Natural killer cell treated with Interleukin-12 subunit alpha and Interleukin-12 subunit beta and Interleukin-15 and Interleukin-18, amount 100 ng/mL, for 72 hours (primary cell): Measurements from ENCODE around the gene MEGF11. TPM values are rescaled to one million over a fixed set of nuclear protein-coding genes. Genes with fewer than 3 reads are reported as not detected.

Experiments used
- ATAC-seq, 2 donors: fragments of 150-1000 bp; cut with Tn5 transposase in 1 of 2; sonication (Bioruptor Pico), chemical (Tn5 transposase) in 1 of 2; 2 replicates each; pipeline ENCODE4 v1.10.0; 2021
- DNase-seq: peaks from one replicate; pipeline ENCODE4 v3.0.0; 2022; ENCODE audit warnings: low spot score
- H3K27ac Mint-ChIP-seq, 2 donors: 1 replicate in 1 of 2; 2 replicates in 1 of 2; pipeline ENCODE4 v1.8.0; 2022; ENCODE audit warnings: mixed read lengths in 2 of 2, mild to moderate bottlenecking in 1 of 2, moderate library complexity in 1 of 2
- H3K27me3 Mint-ChIP-seq, 2 donors: 1 replicate in 1 of 2; 2 replicates in 1 of 2; pipeline ENCODE4 v1.8.0; 2022; ENCODE audit warnings: mixed read lengths in 2 of 2
- H3K36me3 Mint-ChIP-seq: one replicate; pipeline ENCODE4 v1.8.0; 2022; ENCODE audit warnings: mixed read lengths
- H3K4me1 Mint-ChIP-seq, 2 donors: 1 replicate in 1 of 2; 2 replicates in 1 of 2; pipeline ENCODE4 v1.8.0; 2022; ENCODE audit warnings: low read depth in 2 of 2, mixed read lengths in 2 of 2, mild to moderate bottlenecking in 1 of 2
- H3K4me3 Mint-ChIP-seq: one replicate; pipeline ENCODE4 v1.8.0; 2022; ENCODE audit warnings: mixed read lengths
- H3K9me3 Mint-ChIP-seq: 2 replicates; pipeline ENCODE4 v1.8.0; 2022; ENCODE audit warnings: mixed read lengths
- total RNA-seq, 2 donors: library from RNA; stranded (reverse); gene quantifications; one replicate each; pipeline ENCODE4 v1.2.3, GENCODE V29; 2022

MEGF11 gene
- total RNA-seq, 2 donors from 2014 or later, result not detected

DNA sequence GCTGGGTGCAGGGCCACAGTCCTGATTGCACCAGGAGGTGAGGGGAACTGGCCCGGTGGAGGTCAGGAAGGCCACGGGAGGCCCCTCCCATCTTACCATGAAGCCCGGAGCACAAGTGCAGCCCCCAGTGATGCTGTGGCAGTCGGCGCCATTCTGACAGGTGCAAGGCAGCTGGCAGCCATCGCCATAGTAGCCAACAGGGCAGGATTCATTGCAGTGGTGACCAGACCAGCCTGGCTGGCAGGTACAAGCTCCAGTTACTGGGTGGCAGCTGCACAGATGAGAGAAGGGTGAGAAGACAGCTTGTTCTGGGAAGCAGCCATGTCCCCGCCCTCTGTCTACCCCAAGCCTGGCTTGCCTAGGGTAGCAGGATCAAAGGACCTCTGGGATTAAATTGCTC is 296.1 kb downstream of the MEGF11 start:
- H3K36me3 Mint-ChIP-seq, result no peaks in the 10 kb centered on the region
- no peak overlapping the region for H3K4me3 Mint-ChIP-seq
- H3K4me1 Mint-ChIP-seq, result no peaks in the 10 kb centered on the region
- H3K9me3 Mint-ChIP-seq, result no peaks in the 10 kb centered on the region
- DNase-seq (no peak), ATAC-seq (peak in 1 of 2 donors; percentile 29)
- H3K27me3 Mint-ChIP-seq, result peaks cover 21 to 37% of the 10 kb centered on the region in 2 donors
- no peak overlapping the region for H3K27ac Mint-ChIP-seq

DNA sequence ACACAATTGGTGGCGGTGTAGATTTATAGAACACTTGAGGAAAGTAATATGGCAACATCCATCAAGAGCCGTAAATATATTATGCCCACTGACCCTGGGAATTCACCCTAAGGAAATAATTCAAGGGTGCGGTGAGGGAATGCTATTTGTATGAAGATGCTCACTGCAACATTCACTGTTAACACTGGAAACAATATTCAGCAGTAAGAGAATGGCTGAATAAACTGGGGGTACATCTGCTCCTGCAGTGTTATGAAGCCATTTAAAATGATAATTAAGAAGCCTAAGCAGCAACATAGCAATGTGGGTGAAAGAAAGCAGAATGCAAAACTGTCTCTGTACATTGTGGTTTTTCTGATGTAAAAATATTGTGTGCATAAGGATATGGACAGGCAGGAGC is 296.7 kb downstream of the MEGF11 start:
- Mint-ChIP-seq H3K36me3 (no peaks in the 10 kb centered on the region), H3K4me1 (no peaks in the 10 kb centered on the region), H3K4me3 (no peak overlapping the region), H3K27ac (no peak overlapping the region), H3K27me3 (peaks cover 19 to 32% of the 10 kb centered on the region in 2 donors), H3K9me3 (no peaks in the 10 kb centered on the region)
- DNase-seq (no peak), ATAC-seq (no peak)

DNA sequence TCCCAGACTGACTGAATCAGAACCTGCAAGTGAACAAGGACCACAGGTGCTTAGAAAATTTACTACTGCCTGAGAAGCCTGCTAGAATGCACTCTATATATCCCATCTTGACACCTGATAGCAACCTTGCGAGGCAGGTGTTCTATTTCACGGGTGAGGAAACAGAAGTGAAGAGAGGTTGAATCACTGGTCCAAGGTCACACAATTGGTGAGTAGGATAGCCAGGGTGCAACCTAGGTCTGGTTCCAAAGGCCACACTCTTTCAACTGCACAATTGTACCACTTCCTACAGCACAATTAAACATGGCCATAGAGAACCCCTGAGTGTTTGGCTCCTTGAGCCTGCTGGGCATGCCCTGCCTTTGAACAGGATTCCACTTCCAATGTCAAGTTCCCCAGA is 297.2 kb downstream of the MEGF11 start:
- Mint-ChIP-seq H3K27ac (no peak overlapping the region), H3K27me3 (peaks cover 16 to 27% of the 10 kb centered on the region in 2 donors), H3K36me3 (no peaks in the 10 kb centered on the region), H3K9me3 (no peaks in the 10 kb centered on the region), H3K4me3 (no peak overlapping the region), H3K4me1 (no peaks in the 10 kb centered on the region)
- ATAC-seq, result no peak
- DNase-seq, result no peak

DNA sequence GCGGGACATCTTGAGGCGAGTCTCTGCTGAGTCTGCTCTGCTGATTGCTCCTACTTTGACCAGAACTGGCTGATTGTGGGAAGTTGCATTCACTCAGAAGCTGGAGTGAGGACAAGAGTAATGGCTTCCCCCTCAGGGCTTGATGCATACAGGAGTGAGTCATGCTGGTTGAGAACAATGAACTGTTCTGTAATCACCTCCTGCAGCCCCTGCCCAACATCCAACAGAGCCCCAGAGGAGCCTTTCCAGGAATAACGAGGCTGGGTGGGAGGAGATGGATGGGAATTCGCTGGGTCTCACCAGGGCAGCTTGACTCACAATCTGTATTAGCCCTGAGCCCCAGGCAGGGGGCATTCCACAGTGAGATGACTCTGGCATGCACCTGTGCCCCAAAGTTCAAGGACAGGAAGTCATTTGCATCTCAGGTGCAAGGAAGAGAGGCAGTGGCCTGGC is 299.2 kb downstream of the MEGF11 start:
- Mint-ChIP-seq H3K27ac (no peak overlapping the region), H3K27me3 (peaks cover 8 to 18% of the 10 kb centered on the region in 2 donors), H3K36me3 (no peaks in the 10 kb centered on the region), H3K4me1 (peaks cover 4 to 7% of the 10 kb centered on the region in 2 donors), H3K4me3 (no peak overlapping the region), H3K9me3 (no peaks in the 10 kb centered on the region)
- ATAC-seq (no peak), DNase-seq (no peak)

DNA sequence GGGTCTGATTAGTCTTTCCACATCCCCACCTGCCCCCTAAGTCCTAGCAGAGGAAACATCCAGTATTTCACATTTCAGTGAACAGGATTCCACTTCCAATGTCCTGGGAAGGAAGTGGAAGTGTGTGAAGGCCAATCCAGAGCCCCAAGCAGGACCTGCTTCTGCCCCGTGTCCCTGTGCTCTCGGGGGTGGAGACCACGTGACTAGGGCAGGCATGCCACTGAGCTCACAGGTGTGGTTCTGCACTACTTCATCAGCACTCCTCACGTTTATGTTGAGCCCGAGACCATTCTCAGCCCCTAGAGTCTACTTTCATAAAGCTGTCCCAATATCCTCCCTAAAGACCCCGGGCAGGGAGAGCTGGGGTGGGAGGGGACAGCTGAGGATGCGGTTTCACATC is 299.9 kb downstream of the MEGF11 start:
- Mint-ChIP-seq H3K27ac (no peak overlapping the region), H3K36me3 (no peaks in the 10 kb centered on the region), H3K9me3 (no peaks in the 10 kb centered on the region), H3K4me3 (no peak overlapping the region), H3K27me3 (peaks cover 5 to 12% of the 10 kb centered on the region in 2 donors), H3K4me1 (peaks cover 4 to 7% of the 10 kb centered on the region in 2 donors)
- ATAC-seq (no peak), DNase-seq (no peak)

DNA sequence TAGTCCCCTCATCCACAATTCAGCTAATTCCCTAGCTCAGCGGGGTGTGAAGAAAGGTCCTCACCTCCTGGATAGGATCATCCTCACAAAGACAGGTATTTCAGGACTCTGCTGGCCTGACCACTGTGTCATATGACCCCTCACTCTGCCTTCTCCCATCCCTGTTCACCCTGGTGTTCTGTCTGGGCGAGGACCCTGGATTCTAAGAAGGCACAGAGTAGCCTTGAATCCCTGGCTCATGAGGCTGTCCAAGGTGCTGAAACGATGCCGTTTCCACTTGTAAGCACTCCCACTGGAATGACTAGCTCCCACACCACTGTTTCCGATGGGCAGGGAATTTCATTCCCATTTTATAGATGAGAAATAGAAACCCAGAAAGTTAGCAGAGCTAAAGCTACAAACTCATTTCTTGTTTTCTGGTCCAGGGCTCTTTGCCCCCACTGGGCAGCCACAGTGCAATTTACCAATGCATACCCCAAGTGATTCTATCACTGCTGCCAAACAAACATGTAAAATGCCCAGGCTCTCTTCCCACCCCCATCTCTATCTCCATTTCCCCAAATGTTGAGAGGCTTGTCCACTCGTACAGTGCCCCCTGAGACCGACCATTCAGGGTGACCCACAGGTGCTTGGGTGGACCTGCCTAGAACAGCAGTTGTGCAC is 301.0 kb downstream of the MEGF11 start:
- ATAC-seq (no peak), DNase-seq (no peak)
- Mint-ChIP-seq H3K9me3 (no peaks in the 10 kb centered on the region), H3K4me3 (no peak overlapping the region), H3K27me3 (peaks cover 4 to 12% of the 10 kb centered on the region in 2 donors), H3K36me3 (no peaks in the 10 kb centered on the region), H3K4me1 (peaks cover 4 to 7% of the 10 kb centered on the region in 2 donors), H3K27ac (no peak overlapping the region)

DNA sequence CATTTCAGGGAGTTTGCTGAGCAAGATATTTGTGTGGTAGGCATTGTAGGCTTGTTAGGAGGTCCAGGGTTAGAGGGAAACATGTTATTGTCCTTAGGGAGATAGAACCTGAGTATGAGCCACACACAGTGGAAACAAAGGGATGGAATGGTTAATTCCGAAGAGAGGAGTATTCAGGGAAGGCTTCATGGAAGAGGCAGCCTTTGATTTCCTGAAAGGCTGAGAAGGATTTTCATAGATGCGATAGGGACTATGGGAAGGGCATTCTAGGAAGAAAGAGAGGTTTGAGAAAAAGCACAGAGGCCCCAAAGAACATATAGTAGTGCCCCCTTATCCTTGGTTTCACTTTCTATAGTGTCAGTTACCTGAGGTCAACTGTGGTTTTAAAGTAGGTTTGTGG is 302.5 kb downstream of the MEGF11 start:
- DNase-seq (no peak), ATAC-seq (no peak)
- Mint-ChIP-seq H3K4me1 (peaks cover 4 to 7% of the 10 kb centered on the region in 2 donors), H3K27me3 (peaks cover 4 to 12% of the 10 kb centered on the region in 2 donors), H3K36me3 (no peaks in the 10 kb centered on the region), H3K27ac (no peak overlapping the region), H3K4me3 (no peak overlapping the region), H3K9me3 (no peaks in the 10 kb centered on the region)

DNA sequence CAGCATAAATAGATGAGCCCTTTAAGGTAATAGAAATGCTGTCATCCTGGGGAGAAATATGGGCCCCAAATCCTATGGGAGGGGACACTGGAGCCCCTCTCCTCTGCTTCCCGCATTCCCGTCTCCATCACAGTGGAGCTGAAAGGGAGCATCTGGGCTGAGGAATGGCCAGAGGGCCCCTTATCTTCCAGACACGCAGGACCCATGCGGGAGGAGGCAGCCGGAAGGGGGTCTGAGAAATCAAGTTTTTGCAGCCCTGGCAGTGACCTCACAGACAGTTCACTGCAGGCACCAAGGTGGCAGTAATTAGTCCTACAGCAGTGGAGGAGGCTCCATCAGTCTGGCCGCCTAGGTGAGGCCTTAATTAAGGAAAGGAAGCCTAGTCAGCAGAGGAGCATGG is 304.1 kb downstream of the MEGF11 start:
- Mint-ChIP-seq H3K27me3 (peaks cover 4 to 12% of the 10 kb centered on the region in 2 donors), H3K9me3 (no peaks in the 10 kb centered on the region), H3K36me3 (no peaks in the 10 kb centered on the region), H3K4me1 (peaks cover 4 to 7% of the 10 kb centered on the region in 2 donors), H3K27ac (no peak overlapping the region), H3K4me3 (no peak overlapping the region)
- ATAC-seq (no peak), DNase-seq (no peak)

DNA sequence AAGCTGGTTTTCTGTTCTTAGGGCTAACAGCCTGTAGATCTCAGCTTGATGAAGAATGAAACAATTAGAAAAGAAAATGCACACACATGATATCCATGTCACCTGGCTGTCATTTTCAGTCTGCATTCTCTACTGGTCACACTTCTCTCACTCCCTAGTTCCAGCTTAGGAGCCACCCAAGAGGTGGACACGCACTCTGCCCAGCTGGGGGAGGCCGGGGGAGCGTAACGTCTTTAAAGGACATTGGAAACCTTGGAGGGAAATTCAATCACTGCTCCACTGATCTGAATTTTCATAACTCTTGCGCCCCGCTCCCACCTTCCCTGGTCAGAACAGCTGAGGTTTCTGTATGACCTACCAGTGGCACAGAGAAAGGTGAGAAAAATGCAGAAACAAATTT is 304.5 kb downstream of the MEGF11 start:
- Mint-ChIP-seq H3K4me1 (peaks cover 4 to 7% of the 10 kb centered on the region in 2 donors), H3K36me3 (no peaks in the 10 kb centered on the region), H3K9me3 (no peaks in the 10 kb centered on the region), H3K27ac (no peak overlapping the region), H3K4me3 (no peak overlapping the region), H3K27me3 (peaks cover 4 to 8% of the 10 kb centered on the region in 2 donors)
- ATAC-seq, result no peak
- DNase-seq, result no peak

DNA sequence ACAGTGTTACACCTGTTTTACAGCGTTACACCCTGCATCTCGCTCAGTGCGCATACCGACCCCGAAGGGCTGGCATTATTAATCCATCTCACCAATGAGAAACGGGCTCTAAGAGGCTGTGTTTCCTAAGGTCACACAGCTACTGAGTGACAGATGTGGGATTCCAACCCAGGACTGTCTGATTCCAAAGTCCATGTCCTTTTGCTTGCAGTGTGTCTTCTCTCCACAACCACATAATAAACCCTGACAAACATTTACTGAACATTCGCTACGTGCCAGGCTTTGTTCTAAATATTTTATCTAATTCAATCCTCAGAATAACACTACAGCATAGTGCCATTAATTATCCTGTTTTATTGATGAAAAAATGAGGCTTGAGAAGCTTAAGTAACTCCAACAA is 305.2 kb downstream of the MEGF11 start:
- H3K9me3 Mint-ChIP-seq, result no peaks in the 10 kb centered on the region

DNA sequence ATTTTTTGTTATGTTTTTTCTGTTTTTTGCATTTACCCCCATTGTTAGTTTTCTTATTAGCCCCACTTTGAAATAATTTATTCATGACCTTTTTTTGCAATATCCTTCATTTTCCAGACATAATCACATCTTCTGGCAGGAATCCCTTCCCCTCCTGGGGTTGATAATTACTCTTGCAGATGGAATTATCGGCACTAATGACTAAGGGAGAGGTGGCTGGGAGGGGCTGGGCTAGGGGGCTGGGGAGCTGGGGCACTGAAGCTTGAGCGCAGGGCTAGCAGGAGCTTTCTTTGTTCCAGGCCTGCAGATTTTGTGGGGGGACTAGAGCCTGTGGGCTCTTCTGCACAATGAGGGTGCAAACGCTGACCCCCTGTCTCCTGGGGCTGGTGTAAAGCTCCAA is 306.5 kb downstream of the MEGF11 start:
- Mint-ChIP-seq H3K36me3 (no peaks in the 10 kb centered on the region), H3K4me3 (no peak overlapping the region), H3K4me1 (peaks cover 4 to 7% of the 10 kb centered on the region in 2 donors), H3K9me3 (no peaks in the 10 kb centered on the region), H3K27me3 (peaks cover 0 to 7% of the 10 kb centered on the region in 2 donors), H3K27ac (no peak overlapping the region)
- no peak for DNase-seq
- no peak for ATAC-seq

More for the DNA sequence above, 305.2 kb downstream of the MEGF11 start:
- no peak overlapping the region for H3K27ac Mint-ChIP-seq
- ATAC-seq (no peak), DNase-seq (no peak)
- no peak overlapping the region for H3K4me3 Mint-ChIP-seq
- peaks cover 4 to 11% of the 10 kb centered on the region in 2 donors for H3K27me3 Mint-ChIP-seq
- peaks cover 4 to 7% of the 10 kb centered on the region in 2 donors for H3K4me1 Mint-ChIP-seq
- no peaks in the 10 kb centered on the region for H3K36me3 Mint-ChIP-seq

DNA sequence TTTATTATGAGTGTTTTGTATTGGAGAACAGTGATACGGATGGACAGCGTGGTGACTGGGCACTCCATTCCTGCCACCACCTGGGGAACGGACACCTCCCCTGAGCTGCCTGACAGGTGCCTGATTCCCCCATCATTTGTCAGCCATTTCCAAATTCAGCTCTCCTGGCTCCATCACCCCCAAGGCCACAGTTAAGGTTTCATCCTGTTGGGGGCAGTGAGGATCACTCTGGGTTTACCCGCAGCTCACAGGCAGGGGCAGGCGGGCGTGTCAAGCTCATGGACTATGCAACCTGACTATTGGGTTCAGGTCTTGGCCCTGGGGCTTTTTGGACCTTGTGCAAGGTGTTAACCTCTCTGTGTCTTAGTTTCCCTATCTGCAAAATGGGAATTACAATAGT is 307.9 kb downstream of the MEGF11 start:
- Mint-ChIP-seq H3K27ac (no peak overlapping the region), H3K4me3 (no peak overlapping the region), H3K36me3 (no peaks in the 10 kb centered on the region), H3K27me3 (peaks cover 2 to 7% of the 10 kb centered on the region in 2 donors), H3K9me3 (no peaks in the 10 kb centered on the region), H3K4me1 (peaks cover 0 to under 1% of the 10 kb centered on the region in 2 donors)
- DNase-seq, result no peak
- no peak for ATAC-seq

DNA sequence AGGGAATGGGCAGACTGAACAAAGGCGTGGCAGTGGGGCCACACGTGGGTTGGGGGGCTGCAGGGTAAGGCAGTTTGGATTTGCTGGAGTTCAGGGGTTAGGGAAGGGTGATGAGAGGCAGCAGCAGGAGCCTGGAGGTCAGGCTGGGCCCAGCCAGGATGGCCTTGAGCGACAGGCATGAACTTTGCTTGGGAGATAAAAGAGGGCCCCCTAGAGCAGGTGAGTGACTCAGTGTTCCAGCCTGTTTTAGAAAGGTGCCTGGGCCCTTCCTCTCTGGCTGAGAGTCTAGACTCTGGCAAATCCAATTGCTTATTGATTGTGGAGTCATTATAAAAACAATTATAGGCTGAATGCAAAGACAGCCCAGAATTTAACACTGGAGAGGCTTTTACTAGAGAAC is 309.1 kb downstream of the MEGF11 start:
- H3K4me3 Mint-ChIP-seq, result no peak overlapping the region
- H3K27me3 Mint-ChIP-seq, result peaks cover 2 to 7% of the 10 kb centered on the region in 2 donors
- H3K36me3 Mint-ChIP-seq, result no peaks in the 10 kb centered on the region
- DNase-seq (no peak), ATAC-seq (no peak)
- H3K27ac Mint-ChIP-seq, result no peak overlapping the region
- H3K4me1 Mint-ChIP-seq, result no peaks in the 10 kb centered on the region
- H3K9me3 Mint-ChIP-seq, result no peaks in the 10 kb centered on the region

DNA sequence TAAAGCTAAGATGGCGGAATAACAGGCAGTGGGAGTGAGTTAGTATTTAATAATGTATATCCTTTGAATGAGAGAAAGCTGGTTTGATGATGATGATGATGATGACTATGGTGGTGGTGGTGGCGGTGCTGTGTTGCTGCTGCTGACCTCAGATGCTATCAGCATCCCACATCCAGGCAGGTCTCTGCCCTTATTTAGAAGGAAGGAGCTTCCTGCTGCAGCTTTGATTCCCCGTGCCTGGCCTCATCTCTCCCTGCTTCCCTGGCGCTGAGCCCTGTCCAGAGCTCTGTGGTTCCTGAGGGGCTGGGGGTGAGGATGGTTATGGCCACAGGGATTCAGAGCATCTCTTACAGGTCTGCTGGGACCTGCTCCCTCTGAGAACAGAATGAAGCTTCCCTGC is 311.1 kb downstream of the MEGF11 start:
- H3K4me3 Mint-ChIP-seq, result no peak overlapping the region
- no peaks in the 10 kb centered on the region for H3K9me3 Mint-ChIP-seq
- no peaks in the 10 kb centered on the region for H3K4me1 Mint-ChIP-seq
- DNase-seq, result no peak
- H3K27ac Mint-ChIP-seq, result no peak overlapping the region
- no peak for ATAC-seq
- peaks cover 2 to 7% of the 10 kb centered on the region in 2 donors for H3K27me3 Mint-ChIP-seq
- no peaks in the 10 kb centered on the region for H3K36me3 Mint-ChIP-seq

DNA sequence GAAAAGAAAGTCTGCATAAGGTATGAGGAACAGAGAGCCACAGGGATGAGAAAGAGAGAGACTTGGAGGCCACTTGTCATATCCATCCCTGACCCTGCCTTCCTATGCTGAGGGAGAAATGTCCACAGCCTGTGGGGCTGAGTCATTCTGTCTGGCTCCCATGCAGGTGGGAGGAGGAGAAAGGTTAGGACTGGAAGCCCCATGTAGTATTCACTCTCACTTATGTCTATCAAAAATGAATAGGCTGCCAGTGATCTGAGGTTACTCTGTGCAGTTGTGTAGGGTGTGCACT is 313.0 kb downstream of the MEGF11 start:
- Mint-ChIP-seq H3K27me3 (peaks cover 2 to 7% of the 10 kb centered on the region in 2 donors), H3K27ac (peak overlapping the region in 1 of 2 donors; percentile 54), H3K36me3 (no peaks in the 10 kb centered on the region), H3K4me1 (no peaks in the 10 kb centered on the region), H3K4me3 (no peak overlapping the region), H3K9me3 (no peaks in the 10 kb centered on the region)
- no peak for DNase-seq
- no peak for ATAC-seq
